MM.1S (cell line): ENCODE data around the gene LMOD3.

Source experiments
- DNase-seq: peaks from one replicate; pipeline ENCODE4 v3.0.0-alpha.2; 2015
- H2AFZ ChIP-seq: fragments of 300-600 bp; sonication (generic); 2 replicates; pipeline ENCODE4 v1.6.0; 2016; ENCODE audit warnings: antibody characterized with exemption, low read length
- H3F3A ChIP-seq: fragments of 300-600 bp; sonication (generic); 2 replicates; pipeline ENCODE4 v1.6.1; 2016; ENCODE audit warnings: mild to moderate bottlenecking, antibody characterized with exemption, low read length, moderate library complexity, mixed read lengths; ENCODE audit not compliant: insufficient read depth
- H3K27ac ChIP-seq: fragments of 300-600 bp; sonication (generic); 2 replicates; pipeline ENCODE4 v1.5.1; 2016; ENCODE audit warnings: mild to moderate bottlenecking, low read length
- H3K27me3 ChIP-seq: fragments of 300-600 bp; sonication (generic); replicated peaks from 2 replicates; pipeline ENCODE4 v1.6.0; 2016; ENCODE audit warnings: low read length; ENCODE audit not compliant: insufficient read depth
- H3K36me3 ChIP-seq: fragments of 300-600 bp; sonication (generic); replicated peaks from 2 replicates; pipeline ENCODE4 v1.6.1; 2016; ENCODE audit warnings: mild to moderate bottlenecking, low read length, mixed read lengths; ENCODE audit not compliant: insufficient read depth
- H3K4me1 ChIP-seq: fragments of 300-600 bp; sonication (generic); 2 replicates; pipeline ENCODE4 v1.6.1; 2016; ENCODE audit warnings: low read length, mixed read lengths
- H3K4me2 ChIP-seq: fragments of 300-600 bp; sonication (generic); 2 replicates; pipeline ENCODE4 v1.6.0; 2016; ENCODE audit warnings: low read depth, low read length
- H3K4me3 ChIP-seq: fragments of 300-600 bp; sonication (generic); 2 replicates; pipeline ENCODE4 v1.5.1; 2016; ENCODE audit warnings: low read length, mixed read lengths
- H3K79me2 ChIP-seq: fragments of 300-600 bp; sonication (generic); 2 replicates; pipeline ENCODE4 v1.6.1; 2016; ENCODE audit warnings: mixed run types, low read length, mixed read lengths
- H3K9ac ChIP-seq: fragments of 300-600 bp; sonication (generic); 2 replicates; pipeline ENCODE4 v1.6.1; 2016; ENCODE audit warnings: low read length, mixed read lengths
- H3K9me2 ChIP-seq: fragments of 300-600 bp; sonication (generic); replicated peaks from 2 replicates; pipeline ENCODE4 v1.6.1; 2016; ENCODE audit warnings: mild to moderate bottlenecking, low read length, mixed read lengths; ENCODE audit not compliant: insufficient read depth
- H3K9me3 ChIP-seq: fragments of 300-600 bp; sonication (generic); replicated peaks from 2 replicates; pipeline ENCODE4 v1.6.1; 2016; ENCODE audit warnings: mild to moderate bottlenecking, low read length, mixed read lengths; ENCODE audit not compliant: insufficient read depth
- H4K20me1 ChIP-seq: fragments of 300-600 bp; sonication (generic); 2 replicates; pipeline ENCODE4 v1.6.1; 2016; ENCODE audit warnings: mild to moderate bottlenecking, low read length, moderate library complexity, mixed read lengths; ENCODE audit not compliant: insufficient read depth
- CTCF ChIP-seq: fragments of 300-600 bp; sonication (generic); IDR thresholded peaks from 2 replicates; pipeline ENCODE4 v1.5.1; 2016; ENCODE audit warnings: antibody characterized with exemption, low read length, mixed read lengths
- EZH2 ChIP-seq: fragments of 300-600 bp; sonication (generic); optimal IDR thresholded peaks from 2 replicates; pipeline ENCODE3; 2017; ENCODE audit warnings: low read depth, mild to moderate bottlenecking, antibody characterized with exemption, low read length, mixed read lengths
- EZH2phosphoT487 ChIP-seq: fragments of 300-600 bp; sonication (generic); IDR thresholded peaks from 2 replicates; pipeline ENCODE4 v1.6.1; 2018; ENCODE audit warnings: antibody characterized with exemption, low read length

Gene LMOD3

DNA sequence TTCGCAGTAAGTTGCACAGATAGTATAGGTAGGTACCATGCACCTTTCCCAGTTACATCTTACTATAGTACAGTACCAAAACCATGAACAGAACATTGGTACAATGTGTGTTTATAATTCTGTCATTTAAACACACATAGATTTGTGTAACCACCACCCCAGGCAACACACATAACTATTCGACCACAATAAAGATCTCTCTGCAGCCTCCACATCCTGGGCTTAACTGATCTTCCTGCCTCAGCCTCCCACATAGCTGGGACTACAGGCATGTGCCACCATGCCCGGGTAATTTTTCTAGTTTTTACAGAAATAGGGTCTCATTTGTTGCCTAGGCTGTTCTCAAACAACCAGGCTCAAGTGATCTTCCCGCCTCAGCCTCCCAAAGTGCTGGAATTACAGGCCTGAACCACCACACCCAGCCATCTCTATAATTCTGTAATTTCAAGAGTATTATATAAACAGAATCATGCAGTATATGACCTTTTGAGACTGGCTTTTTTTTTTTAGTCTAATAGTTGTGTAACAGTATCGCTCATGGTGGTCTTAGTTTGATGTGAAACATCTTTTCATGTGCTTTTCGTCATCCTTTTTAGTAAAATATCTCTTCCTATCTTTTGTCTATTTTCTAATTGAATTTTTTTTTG lies 57.0 kb downstream of the LMOD3 start:
- H3K4me3 ChIP-seq, result no peak overlapping the region
- no peak for TF ChIP-seq EZH2
- TF ChIP-seq EZH2phosphoT487, result no peak
- no peak for TF ChIP-seq CTCF

GRCh38 chr3:69063636-69064035 lies 58.8 kb downstream of the LMOD3 start:
- H4K20me1 ChIP-seq, result no peaks in the 10 kb centered on the region
- no peaks in the 10 kb centered on the region for H3K4me1 ChIP-seq
- H3K36me3 ChIP-seq, result peaks cover 6% of the 10 kb centered on the region
- no peaks in the 10 kb centered on the region for H3K9me3 ChIP-seq
- no peak overlapping the region for H3K4me3 ChIP-seq
- no peak overlapping the region for H3K9ac ChIP-seq
- no peak overlapping the region for H2AFZ ChIP-seq
- no peak overlapping the region for H3K27ac ChIP-seq
- H3K9me2 ChIP-seq, result no peaks in the 10 kb centered on the region
- peaks cover 3% of the 10 kb centered on the region; the same call in 1 of the 2 replicates for H3K79me2 ChIP-seq
- TF ChIP-seq EZH2 (no peak), CTCF (no peak), EZH2phosphoT487 (no peak)
- no peak for DNase-seq
- H3K27me3 ChIP-seq, result no peaks in the 10 kb centered on the region
- no peak overlapping the region for H3K4me2 ChIP-seq
- H3F3A ChIP-seq, result no peaks in the 10 kb centered on the region

More for the DNA sequence above, 57.0 kb downstream of the LMOD3 start:
- Histone ChIP-seq H3K9me2 (no peaks in the 10 kb centered on the region), H3K79me2 (peaks cover 11% of the 10 kb centered on the region), H3K27me3 (no peaks in the 10 kb centered on the region), H3K9ac (no peak overlapping the region), H2AFZ (no peak overlapping the region), H3F3A (no peaks in the 10 kb centered on the region), H3K36me3 (peaks cover 2% of the 10 kb centered on the region; the same call in 1 of the 2 replicates), H3K4me1 (no peaks in the 10 kb centered on the region), H3K9me3 (no peaks in the 10 kb centered on the region), H3K4me2 (no peak overlapping the region), H4K20me1 (no peaks in the 10 kb centered on the region), H3K27ac (no peak overlapping the region)
- DNase-seq, result no peak

DNA sequence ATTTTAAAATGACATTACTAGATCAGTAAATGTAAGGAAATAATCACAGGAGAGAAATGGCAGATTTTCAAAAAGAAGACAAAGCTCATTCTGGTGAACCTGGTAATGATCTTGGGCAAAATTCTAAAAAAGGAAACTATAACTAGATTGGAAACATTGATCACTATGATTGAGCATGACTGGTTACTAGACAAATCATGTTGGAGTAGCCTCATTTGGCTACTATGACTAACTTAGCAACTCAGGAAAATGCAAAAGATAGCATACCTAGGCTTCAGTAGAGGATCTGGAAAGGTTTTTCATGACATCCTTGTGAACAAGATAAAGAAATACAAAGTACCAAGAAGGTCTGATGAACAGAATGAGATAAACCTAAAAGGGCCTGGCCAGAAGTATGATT lies 62.7 kb downstream of the LMOD3 start:
- no peaks in the 10 kb centered on the region for H3K9me2 ChIP-seq
- no peak for DNase-seq
- no peaks in the 10 kb centered on the region for H3K79me2 ChIP-seq
- H4K20me1 ChIP-seq, result no peaks in the 10 kb centered on the region
- no peaks in the 10 kb centered on the region for H3K27me3 ChIP-seq
- no peak overlapping the region for H2AFZ ChIP-seq
- H3F3A ChIP-seq, result 0 out of 2 replicates have a peak, but pooled peaks cover 5% of the 10 kb centered on the region
- no peak overlapping the region for H3K4me3 ChIP-seq
- no peaks in the 10 kb centered on the region for H3K4me1 ChIP-seq
- no peak for TF ChIP-seq EZH2
- no peak for TF ChIP-seq EZH2phosphoT487
- no peak for TF ChIP-seq CTCF
- H3K36me3 ChIP-seq, result peaks cover 12% of the 10 kb centered on the region
- H3K27ac ChIP-seq, result no peak overlapping the region
- H3K9me3 ChIP-seq, result no peaks in the 10 kb centered on the region
- no peak overlapping the region for H3K4me2 ChIP-seq
- H3K9ac ChIP-seq, result no peak overlapping the region
